ENCODE data around the gene TLE2.
A peak's percentile ranks its signal among the peaks of the same experiment; 100 is the strongest.

Gene TLE2

DNA sequence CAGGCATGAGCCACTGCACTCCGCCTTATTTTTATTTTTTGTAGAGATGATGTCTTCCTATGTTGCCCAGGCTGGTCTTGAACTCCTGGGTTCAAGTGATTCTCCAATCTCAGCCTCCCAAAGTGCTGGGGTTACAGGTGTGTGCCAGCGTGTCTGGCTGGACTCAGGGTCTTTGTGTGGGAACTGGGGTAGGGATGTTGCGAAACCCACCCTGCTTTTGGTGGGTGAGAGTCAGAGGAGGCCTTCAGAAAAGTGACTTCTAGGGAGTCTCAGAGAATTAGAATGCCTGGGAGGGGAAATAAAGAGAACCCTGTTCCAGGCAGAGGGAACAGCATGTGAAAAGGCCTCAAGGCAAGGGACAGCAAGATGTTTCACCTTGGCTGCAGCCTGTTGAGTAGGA lies 20.0 kb upstream of the TLE2 start:
- DNase-seq (ENCODE audit: low read depth, low spot score) = no peak
- TF ChIP-seq, protein P1, sequence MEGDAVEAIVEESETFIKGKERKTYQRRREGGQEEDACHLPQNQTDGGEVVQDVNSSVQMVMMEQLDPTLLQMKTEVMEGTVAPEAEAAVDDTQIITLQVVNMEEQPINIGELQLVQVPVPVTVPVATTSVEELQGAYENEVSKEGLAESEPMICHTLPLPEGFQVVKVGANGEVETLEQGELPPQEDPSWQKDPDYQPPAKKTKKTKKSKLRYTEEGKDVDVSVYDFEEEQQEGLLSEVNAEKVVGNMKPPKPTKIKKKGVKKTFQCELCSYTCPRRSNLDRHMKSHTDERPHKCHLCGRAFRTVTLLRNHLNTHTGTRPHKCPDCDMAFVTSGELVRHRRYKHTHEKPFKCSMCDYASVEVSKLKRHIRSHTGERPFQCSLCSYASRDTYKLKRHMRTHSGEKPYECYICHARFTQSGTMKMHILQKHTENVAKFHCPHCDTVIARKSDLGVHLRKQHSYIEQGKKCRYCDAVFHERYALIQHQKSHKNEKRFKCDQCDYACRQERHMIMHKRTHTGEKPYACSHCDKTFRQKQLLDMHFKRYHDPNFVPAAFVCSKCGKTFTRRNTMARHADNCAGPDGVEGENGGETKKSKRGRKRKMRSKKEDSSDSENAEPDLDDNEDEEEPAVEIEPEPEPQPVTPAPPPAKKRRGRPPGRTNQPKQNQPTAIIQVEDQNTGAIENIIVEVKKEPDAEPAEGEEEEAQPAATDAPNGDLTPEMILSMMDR (IDR thresholded peaks at IDR 0.05; ENCODE audit: low read depth, low read length) = no peak
- in situ Hi-C loops (cut with HindIII; ENCODE audit: low sequenced_read_pairs) = no loop called here
- H3K4me3 ChIP-seq (ENCODE audit: low read depth, low read length) = no peak overlapping the region

DNA sequence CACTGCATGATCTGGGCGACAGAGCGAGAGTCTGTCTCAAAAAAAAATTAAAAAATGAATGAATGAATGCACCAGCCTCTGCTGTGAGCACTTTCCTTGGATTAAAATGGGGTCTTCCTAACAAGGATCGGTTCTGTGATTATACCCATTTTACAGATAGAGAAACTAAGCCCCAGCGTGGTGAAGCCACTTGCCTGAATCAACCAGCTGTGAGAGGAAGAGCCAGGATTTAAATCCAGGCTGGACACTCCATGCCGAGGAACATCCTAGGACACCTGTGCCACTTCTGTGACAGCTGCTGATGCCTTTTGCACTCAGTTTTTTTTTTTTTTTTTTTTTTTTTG lies 19.1 kb upstream of the TLE2 start:
- no peak for DNase-seq (ENCODE audit: low read depth, low spot score)
- in situ Hi-C loops (cut with HindIII; ENCODE audit: low sequenced_read_pairs) = no loop called here
- H3K4me3 ChIP-seq (ENCODE audit: low read depth, low read length) = no peak overlapping the region
- TF ChIP-seq, protein P1 (IDR thresholded peaks at IDR 0.05; ENCODE audit: low read depth, low read length) = no peak

DNA sequence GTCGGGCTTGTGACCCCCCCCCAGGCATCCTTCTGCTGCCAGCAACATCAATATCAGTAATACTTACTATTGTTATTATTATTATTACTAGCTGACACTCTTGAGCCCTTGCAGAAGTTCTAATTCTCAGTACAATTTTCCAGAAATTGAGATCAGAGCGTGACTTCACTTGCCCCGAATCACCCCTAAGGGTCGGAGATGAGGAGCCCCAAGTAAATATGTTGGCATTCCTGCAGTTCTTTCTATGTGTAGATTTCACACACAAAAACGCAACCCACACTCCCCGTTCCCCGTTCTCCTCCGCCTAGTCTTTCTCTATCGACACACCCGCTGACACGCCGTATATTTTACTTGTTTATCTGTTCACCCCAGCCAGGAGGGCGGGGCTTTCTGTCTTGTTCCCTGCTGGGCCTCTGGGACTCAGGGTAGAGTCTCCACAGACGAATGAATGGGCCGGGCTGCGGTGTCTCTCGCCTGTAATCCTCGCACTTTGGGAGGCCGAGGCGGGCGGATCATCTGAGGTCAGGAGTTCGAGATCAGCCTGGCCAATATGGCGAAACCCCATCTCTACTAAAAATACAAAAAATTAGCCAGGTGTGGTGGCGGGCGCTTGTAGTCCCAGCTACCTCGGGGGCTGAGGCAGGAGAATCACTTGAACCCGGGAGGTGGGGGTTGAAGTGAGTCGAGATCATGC lies 18.6 kb upstream of the TLE2 start:
- H3K4me3 ChIP-seq (ENCODE audit: low read depth, low read length) = peak overlapping the region; percentile 18
- TF ChIP-seq, protein P1 (IDR thresholded peaks at IDR 0.05; ENCODE audit: low read depth, low read length) = no peak
- in situ Hi-C loops (cut with HindIII; ENCODE audit: low sequenced_read_pairs) = no loop called here
- peak; percentile 69 for DNase-seq (ENCODE audit: low read depth, low spot score)

DNA sequence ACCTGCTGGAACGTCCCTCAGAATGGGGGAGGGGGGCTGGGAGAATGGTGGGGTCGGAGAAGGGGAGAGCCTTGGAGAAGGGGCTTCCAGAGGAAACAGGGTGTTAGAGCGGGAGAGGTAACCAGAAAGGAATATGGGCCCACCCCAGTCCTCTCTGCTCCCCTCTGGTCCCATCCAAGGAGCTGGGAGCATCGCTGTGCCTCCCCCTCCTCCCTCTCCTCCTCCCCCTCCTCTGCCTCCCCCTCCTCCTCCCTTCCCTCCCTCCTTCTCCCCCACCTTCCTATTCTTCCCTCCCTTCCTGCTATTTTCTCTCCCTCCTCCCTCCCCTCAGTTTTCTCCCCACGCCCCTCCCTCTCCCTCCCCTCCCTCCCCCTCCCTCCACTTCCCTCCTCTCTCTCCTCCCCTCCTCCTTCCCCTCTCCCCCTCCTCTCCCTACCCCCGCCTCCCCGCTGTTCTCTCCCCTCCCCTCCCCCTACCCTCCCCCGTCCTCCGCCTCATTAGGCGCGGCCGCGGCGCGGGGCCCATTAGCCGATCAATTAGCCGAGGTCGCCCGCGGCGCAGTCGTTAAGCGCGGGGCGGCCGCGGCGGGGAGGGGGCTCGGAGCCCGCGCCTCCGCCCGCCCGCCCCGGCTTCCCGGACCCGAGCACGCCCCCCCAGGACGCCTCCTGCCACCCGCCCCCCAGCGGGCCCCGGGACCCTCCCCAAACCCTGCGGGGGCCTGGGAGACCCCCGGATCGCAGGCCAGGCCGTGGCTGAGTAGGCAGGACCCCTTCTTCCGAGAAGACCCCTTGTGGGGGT lies 17.8 kb upstream of the TLE2 start:
- DNase-seq (ENCODE audit: low read depth, low spot score) = no peak
- TF ChIP-seq, protein P1 (IDR thresholded peaks at IDR 0.05; ENCODE audit: low read depth, low read length) = no peak
- in situ Hi-C loops (cut with HindIII; ENCODE audit: low sequenced_read_pairs) = no loop called here
- peak overlapping the region; percentile 18 for H3K4me3 ChIP-seq (ENCODE audit: low read depth, low read length)

DNA sequence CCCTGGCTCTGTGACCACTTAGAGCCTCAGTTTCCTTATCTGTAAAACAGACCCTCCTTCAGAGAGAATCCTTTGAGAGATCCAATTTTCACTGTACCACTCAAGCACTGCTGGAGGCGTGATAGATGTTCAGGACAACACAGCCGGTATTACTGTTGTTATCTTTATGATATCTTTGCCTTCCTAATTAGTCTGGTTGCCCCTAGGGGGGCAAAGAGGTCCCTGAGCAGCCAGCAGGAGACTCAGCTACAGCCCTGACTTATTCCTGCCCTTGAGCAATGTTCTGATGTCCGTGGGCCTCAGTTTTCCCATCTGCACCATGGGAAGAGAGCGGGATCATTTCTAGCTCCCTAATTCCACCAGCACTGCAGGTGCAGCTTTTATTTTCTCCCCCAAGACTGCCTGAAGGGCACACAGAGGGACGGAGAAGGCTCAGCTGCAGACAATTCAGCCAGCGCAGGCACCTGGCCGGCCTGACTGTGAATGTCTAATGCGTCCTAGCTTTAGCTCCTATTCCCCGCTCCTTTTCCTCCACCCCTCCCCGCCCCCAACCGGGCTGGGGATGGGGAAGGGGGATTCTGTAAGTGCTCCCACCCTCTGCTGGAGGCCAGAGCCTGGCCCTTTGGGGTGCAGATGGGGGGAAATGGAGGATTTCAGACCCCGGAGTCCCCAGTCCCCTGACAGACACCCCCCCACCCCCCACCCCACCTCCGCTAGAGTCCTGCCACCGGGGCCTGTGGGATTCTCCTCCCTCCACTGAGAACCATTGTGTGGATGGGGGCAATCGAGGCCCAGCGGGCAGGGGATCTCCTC lies 17.0 kb upstream of the TLE2 start:
- no peak for DNase-seq (ENCODE audit: low read depth, low spot score)
- in situ Hi-C loops (cut with HindIII; ENCODE audit: low sequenced_read_pairs) = no loop called here

DNA sequence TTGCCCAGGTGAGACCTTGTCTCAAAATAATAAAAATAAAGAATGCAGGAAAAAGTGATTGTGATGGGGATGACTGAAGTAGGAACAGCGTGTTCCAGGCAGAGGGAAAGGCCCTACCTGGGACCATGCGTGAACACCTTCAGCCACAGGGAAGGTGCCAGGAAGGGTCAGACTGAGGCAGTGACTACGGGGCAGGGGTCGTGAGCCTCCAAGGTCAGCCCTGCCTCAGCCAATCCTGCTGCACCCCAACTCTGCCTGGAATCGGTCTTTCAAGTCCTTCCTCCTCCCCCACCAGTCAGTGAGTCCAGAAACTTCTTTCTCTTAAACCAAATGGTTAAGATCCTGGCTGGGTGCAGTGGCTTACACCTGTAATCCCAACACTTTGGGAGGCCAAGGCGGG lies 16.1 kb upstream of the TLE2 start:
- in situ Hi-C loops (cut with HindIII; ENCODE audit: low sequenced_read_pairs) = no loop called here
- TF ChIP-seq, protein P1 (IDR thresholded peaks at IDR 0.05; ENCODE audit: low read depth, low read length) = no peak
- H3K4me3 ChIP-seq (ENCODE audit: low read depth, low read length) = no peak overlapping the region
- DNase-seq (ENCODE audit: low read depth, low spot score) = no peak

More for the DNA sequence above, 17.0 kb upstream of the TLE2 start:
- TF ChIP-seq, protein P1 (IDR thresholded peaks at IDR 0.05; ENCODE audit: low read depth, low read length) = no peak
- no peak overlapping the region for H3K4me3 ChIP-seq (ENCODE audit: low read depth, low read length)

All from astrocyte of the spinal cord (primary cell).